B cell (primary cell): ENCODE measurements around the gene DENND2C. TPM values are rescaled to one million over a fixed set of nuclear protein-coding genes. Genes with fewer than 3 reads are reported as not detected.

Source experiments
- ATAC-seq: fragments of 200-7000 bp; cut with Tn5 transposase; one replicate; pipeline ENCODE4 v1.10.0; 2021; ENCODE audit warnings: low read depth, mild to moderate bottlenecking, moderate number of reproducible peaks, moderate library complexity
- CTCF ChIA-PET: fragments of 350-600 bp; sonication (Branson Sonifier 250); formaldehyde crosslinking; loops from one replicate; lab custom pipeline; 2021; ENCODE audit warnings: antibody characterized with exemption, inconsistent platforms; lab: Charles Lee
- POLR2A ChIA-PET: fragments of 350-600 bp; sonication (Branson Sonifier 250); formaldehyde crosslinking; loops from one replicate; lab custom pipeline; 2021; ENCODE audit warnings: antibody characterized with exemption; lab: Charles Lee
- DNase-seq: peaks from one replicate; pipeline ENCODE4 v3.0.0; 2013
- H2AFZ ChIP-seq: 2 replicates; pipeline ENCODE4 v1.6.1; 2012; ENCODE audit warnings: mild to moderate bottlenecking, low read depth, low read length; ENCODE audit not compliant: insufficient read depth, poor library complexity, severe bottlenecking
- H3K27ac ChIP-seq, 2 donors: 1 replicate in 1 of 2; 2 replicates in 1 of 2; pipeline ENCODE4 v1.5.1; 2012 to 2013; ENCODE audit warnings: low read length in 2 of 2, mild to moderate bottlenecking in 2 of 2, moderate library complexity in 1 of 2
- H3K27me3 ChIP-seq, 4 experiments: fragments of 200-600 bp in 1 of 4; sonication (generic) in 1 of 4; replicated peaks in 1 of 4; 1 replicate in 2 of 4; 2 replicates in 2 of 4; pipeline versions ENCODE4 v1.6.1 to v1.7.0; 2013 to 2016; ENCODE audit warnings: low read length in 3 of 4, mild to moderate bottlenecking in 2 of 4, mixed read lengths in 1 of 4, moderate library complexity in 1 of 4; ENCODE audit not compliant: insufficient read depth in 4 of 4, control insufficient read depth in 3 of 4; ENCODE audit errors: control extremely low read depth in 1 of 4
- H3K36me3 ChIP-seq, 2 experiments: replicated peaks in 1 of 2; 1 replicate in 1 of 2; 2 replicates in 1 of 2; pipeline versions ENCODE4 v1.6.1 to v1.7.1; 2013; ENCODE audit warnings: low read length in 1 of 2; ENCODE audit not compliant: insufficient read depth in 2 of 2, control insufficient read depth in 1 of 2; ENCODE audit errors: control extremely low read depth in 1 of 2, extremely low read depth in 1 of 2
- H3K4me1 ChIP-seq, 2 donors: fragments of 200-600 bp in 1 of 2; sonication (generic) in 1 of 2; 1 replicate in 1 of 2; 2 replicates in 1 of 2; pipeline versions ENCODE4 v1.5.1 to v1.6.1; 2013 to 2017; ENCODE audit warnings: low read length in 2 of 2; ENCODE audit not compliant: control insufficient read depth in 2 of 2, insufficient read depth in 2 of 2
- H3K4me2 ChIP-seq: replicated peaks from 2 replicates; pipeline ENCODE3; 2012; ENCODE audit warnings: mild to moderate bottlenecking, low read depth, low read length; ENCODE audit not compliant: poor library complexity, severe bottlenecking
- H3K4me3 ChIP-seq, 5 experiments: fragments of 200-600 bp in 1 of 5; sonication (generic) in 1 of 5; 1 replicate in 3 of 5; 2 replicates in 2 of 5; pipeline versions ENCODE4 v1.5.1 to v1.7.0; 2011 to 2016; ENCODE audit warnings: low read length in 4 of 5, mild to moderate bottlenecking in 4 of 5, low read depth in 2 of 5, control low read depth in 1 of 5, moderate library complexity in 1 of 5; ENCODE audit not compliant: insufficient read depth in 1 of 5; ENCODE audit errors: control extremely low read depth in 1 of 5, extremely low read depth in 1 of 5
- H3K79me2 ChIP-seq: fragments of 200-600 bp; sonication (generic); one replicate; pipeline ENCODE4 v1.6.0; 2016; ENCODE audit warnings: low read length; ENCODE audit not compliant: control insufficient read depth, insufficient read depth
- H3K9ac ChIP-seq: fragments of 200-600 bp; sonication (generic); 2 replicates; pipeline ENCODE4 v1.6.1; 2017; ENCODE audit warnings: mild to moderate bottlenecking, low read length, moderate library complexity
- H3K9me3 ChIP-seq, 3 donors: one replicate each; pipeline versions ENCODE4 v1.6.1 to v1.7.1; 2013; ENCODE audit warnings: low read length in 2 of 3; ENCODE audit not compliant: control insufficient read depth in 2 of 3, insufficient read depth in 1 of 3; ENCODE audit errors: control extremely low read depth in 1 of 3
- H4K20me1 ChIP-seq: 2 replicates; pipeline ENCODE4 v1.6.0; 2012; ENCODE audit warnings: mild to moderate bottlenecking, low read length; ENCODE audit not compliant: insufficient read depth, control insufficient read depth, poor library complexity, severe bottlenecking
- H3K27ac Mint-ChIP-seq: one replicate; pipeline ENCODE4 v1.8.0; 2021; ENCODE audit warnings: mixed read lengths
- H3K27me3 Mint-ChIP-seq: one replicate; pipeline ENCODE4 v1.8.0; 2021; ENCODE audit warnings: mixed read lengths
- H3K4me1 Mint-ChIP-seq: one replicate; pipeline ENCODE4 v1.8.0; 2021; ENCODE audit warnings: mixed read lengths
- H3K4me3 Mint-ChIP-seq: one replicate; pipeline ENCODE4 v1.8.0; 2021; ENCODE audit warnings: mixed read lengths
- H3K9me3 Mint-ChIP-seq: one replicate; pipeline ENCODE4 v1.8.0; 2022; ENCODE audit warnings: mixed read lengths; ENCODE audit not compliant: insufficient read depth
- CTCF ChIP-seq: fragments of 200-600 bp; IDR thresholded peaks from one replicate; pipeline ENCODE4 v1.8.0; 2022; ENCODE audit warnings: antibody characterized with exemption, mild to moderate bottlenecking
- EZH2 ChIP-seq: IDR thresholded peaks from 2 replicates; pipeline ENCODE4 v1.6.1; 2012; ENCODE audit warnings: borderline replicate concordance, low read depth, mild to moderate bottlenecking, moderate library complexity, low read length; ENCODE audit not compliant: insufficient read depth, poor library complexity, severe bottlenecking
- whole genome bisulfite sequencing: methylation state at CpG from one replicate; pipeline ENCODE4 v1.1.5; 2013; ENCODE audit warnings: missing lambda C conversion rate; ENCODE audit not compliant: insufficient coverage; 5-methylcytosine and 5-hydroxymethylcytosine counted together
- intact Hi-C: fragments of 100-400 bp; cut with micrococcal nuclease; formaldehyde crosslinking; loops from one replicate; pipeline ENCODE4 v1.10.0; 2022
- polyA plus RNA-seq: library from polyadenylated mRNA; depleted of rRNA; stranded (reverse); fragments of >200 nt; gene quantifications from 2 replicates; pipeline ENCODE4 v1.2.3, GENCODE V29; 2012
- total RNA-seq, 2 donors: library from RNA; stranded (reverse); fragments of 120-200 nt in 1 of 2; gene quantifications; 1 replicate in 1 of 2; 2 replicates in 1 of 2; pipeline versions ENCODE4 v1.2.3 to v1.2.4, GENCODE V29; 2013 to 2022

The DENND2C gene
- total and polyA plus RNA-seq, 2 donors (not counting 1 experiment from before 2014, with no cell fraction given): 0.18 to 0.76 TPM

GRCh38 chr1:114691061-114691460 is 21.2 kb upstream of the DENND2C start:
- no peaks in the 10 kb centered on the region for H3K4me1 Mint-ChIP-seq

GRCh38 chr1:114690148-114690547 is 20.3 kb upstream of the DENND2C start:
- H2AFZ ChIP-seq: no peak overlapping the region
- no peak overlapping the region for H3K9ac ChIP-seq
- H3K4me1 ChIP-seq: no peaks in the 10 kb centered on the region
- CTCF ChIA-PET: no interaction called here
- H3K36me3 ChIP-seq: no peaks in the 10 kb centered on the region
- WGBS: no CpG with 5 or more reads among the region's 1 CpG
- Mint-ChIP-seq H3K27me3 (peaks cover 48% of the 10 kb centered on the region), H3K9me3 (no peaks in the 10 kb centered on the region), H3K4me1 (no peaks in the 10 kb centered on the region), H3K4me3 (no peak overlapping the region), H3K27ac (no peak overlapping the region)
- H4K20me1 ChIP-seq: no peaks in the 10 kb centered on the region
- H3K4me2 ChIP-seq: no peak overlapping the region
- TF ChIP-seq CTCF (no peak), EZH2 (no peak)
- DNase-seq (no peak), ATAC-seq (no peak)
- H3K4me3 ChIP-seq: no peak overlapping the region
- POLR2A ChIA-PET: no interaction called here
- no peak overlapping the region for H3K27ac ChIP-seq
- intact Hi-C loops: no loop called here
- no peaks in the 10 kb centered on the region for H3K79me2 ChIP-seq
- no peaks in the 10 kb centered on the region for H3K9me3 ChIP-seq
- H3K27me3 ChIP-seq: peaks cover 0 to 15% (median 11%) of the 10 kb centered on the region in 4 experiments

More at GRCh38 chr1:114691061-114691460, 21.2 kb upstream of the DENND2C start:
- CTCF ChIA-PET: no interaction called here
- WGBS: 40% methylated on average over 1 of the region's 2 CpGs
- Mint-ChIP-seq H3K27me3 (peaks cover 45% of the 10 kb centered on the region), H3K9me3 (no peaks in the 10 kb centered on the region), H3K27ac (no peak overlapping the region), H3K4me3 (no peak overlapping the region)
- Histone ChIP-seq H3K27ac (no peak overlapping the region), H3K79me2 (no peaks in the 10 kb centered on the region), H3K4me2 (no peak overlapping the region), H3K36me3 (no peaks in the 10 kb centered on the region), H4K20me1 (no peaks in the 10 kb centered on the region), H3K27me3 (peaks cover 0 to 15% (median 11%) of the 10 kb centered on the region in 4 experiments), H3K4me3 (no peak overlapping the region), H3K4me1 (no peaks in the 10 kb centered on the region), H3K9me3 (no peaks in the 10 kb centered on the region), H3K9ac (no peak overlapping the region), H2AFZ (no peak overlapping the region)
- DNase-seq (no peak), ATAC-seq (no peak)
- TF ChIP-seq EZH2: no peak
- TF ChIP-seq CTCF: no peak
- POLR2A ChIA-PET: interaction anchor here (0.7 kb wide), 1 partner anchor 25 kb away, joined by 3 read pairs; the partner anchor contains the start of gene NRAS
- intact Hi-C loops: no loop called here
